Suprapubic skin (tissue), 4 donors: ENCODE results near the gene GRSF1.

ENCODE experiments used
- CTCF ChIP-seq, 2 donors: fragments of 200-600 bp in 1 of 2; fragments of 450-650 bp in 1 of 2; sonication (generic) in 1 of 2; IDR thresholded peaks; one replicate each; pipeline ENCODE4 v1.5.1; 2016 to 2019; ENCODE audit warnings: antibody characterized with exemption in 2 of 2, mild to moderate bottlenecking in 1 of 2, moderate library complexity in 1 of 2
- EP300 ChIP-seq: sonication (generic); formaldehyde crosslinking; IDR thresholded peaks from one replicate; pipeline ENCODE4 v1.6.1; 2017; ENCODE audit warnings: antibody characterized with exemption
- POLR2A ChIP-seq, 2 donors: fragments of 450-650 bp; IDR thresholded peaks; one replicate each; pipeline ENCODE4 v1.6.1; 2017; ENCODE audit warnings: antibody characterized with exemption in 2 of 2, mild to moderate bottlenecking in 2 of 2, moderate library complexity in 2 of 2
- POLR2AphosphoS5 ChIP-seq, 3 donors: sonication (generic); formaldehyde crosslinking; IDR thresholded peaks; one replicate each; pipeline ENCODE4 v1.6.1; 2017; ENCODE audit warnings: antibody characterized with exemption in 3 of 3

DNA sequence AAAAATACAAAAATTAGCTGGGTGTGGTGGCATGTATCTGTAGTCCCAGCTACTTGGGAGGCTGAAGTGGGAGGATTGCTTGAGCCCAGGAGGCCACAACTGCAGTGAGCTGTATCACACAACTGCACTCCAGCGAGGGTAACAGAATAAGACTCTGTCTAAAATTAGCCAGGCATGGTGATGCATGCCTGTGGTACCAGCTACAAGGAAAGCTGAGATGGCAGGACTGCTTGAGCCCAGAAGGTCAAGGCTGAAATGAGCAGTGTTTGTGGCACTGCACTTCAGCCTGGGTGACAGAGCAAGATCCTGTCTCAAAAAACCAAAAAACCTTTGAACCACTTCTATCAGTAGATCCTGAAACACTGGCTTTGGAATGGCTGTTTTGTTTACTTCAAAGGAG is 10.2 kb downstream of the GRSF1 start:
- no peak for TF ChIP-seq POLR2A (IDR thresholded peaks at IDR 0.05)
- TF ChIP-seq CTCF (IDR thresholded peaks at IDR 0.05): no peak
- no peak for TF ChIP-seq POLR2AphosphoS5 (IDR thresholded peaks at IDR 0.05)
- no peak for TF ChIP-seq EP300
